AG09309 (cell line): ENCODE results near the gene AKR1D1.
"Not testable (repeated sequence)": the region's sequence is repeated elsewhere in the genome, so short reads cannot be mapped to it uniquely, and the experiment has no call there.

ENCODE experiments used
- DNase-seq: peaks from one replicate; pipeline ENCODE4 v3.0.0-alpha.2; 2010; ENCODE audit warnings: low read depth
- H3K4me3 ChIP-seq: 2 replicates; pipeline ENCODE4 v1.5.1; 2011; ENCODE audit warnings: mild to moderate bottlenecking, low read depth, low read length, moderate library complexity; ENCODE audit not compliant: control insufficient read depth
- CTCF ChIP-seq: IDR thresholded peaks from 2 replicates; pipeline ENCODE4 v1.5.1; 2011; ENCODE audit warnings: mild to moderate bottlenecking, low read depth, low read length, inconsistent platforms; ENCODE audit not compliant: insufficient read depth, control insufficient read depth; ENCODE audit errors: missing control alignments

Gene AKR1D1

GRCh38 chr7:138052696-138053095 is 23.6 kb upstream of the AKR1D1 start:
- no peak for TF ChIP-seq CTCF
- H3K4me3 ChIP-seq = no peak overlapping the region
- DNase-seq = no peak

DNA sequence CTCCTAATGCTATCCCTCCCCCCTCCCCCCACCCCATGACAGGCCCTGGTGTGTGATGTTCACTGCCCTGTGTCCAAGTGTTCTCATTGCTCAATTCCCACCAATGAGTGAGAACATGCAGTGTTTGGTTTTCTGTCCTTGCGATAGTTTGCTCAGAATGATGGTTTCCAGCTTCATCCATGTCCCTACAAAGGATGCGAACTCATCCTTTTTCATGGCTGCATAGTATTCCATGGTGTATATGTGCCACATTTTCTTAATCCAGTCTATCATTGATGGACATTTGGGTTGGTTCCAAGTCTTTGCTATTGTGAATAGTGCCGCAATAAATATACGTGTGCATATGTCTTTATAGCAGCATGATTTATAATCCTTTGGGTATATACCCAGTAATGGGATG is 20.6 kb upstream of the AKR1D1 start:
- not testable (repeated sequence) for DNase-seq, H3K4me3 ChIP-seq

GRCh38 chr7:138063400-138063799 is 12.9 kb upstream of the AKR1D1 start:
- DNase-seq = no peak
- no peak overlapping the region for H3K4me3 ChIP-seq
- no peak for TF ChIP-seq CTCF

- DNase-seq = peak; percentile 25
- H3K4me3 ChIP-seq = no peak overlapping the region
- TF ChIP-seq CTCF = no peak
These were observed 11.4 kb upstream of the AKR1D1 start for GRCh38 chr7:138064856-138065357.

GRCh38 chr7:138065827-138066226 is 10.4 kb upstream of the AKR1D1 start:
- DNase-seq = no peak

GRCh38 chr7:138066954-138067394 is 9.3 kb upstream of the AKR1D1 start:
- no peak overlapping the region for H3K4me3 ChIP-seq
- TF ChIP-seq CTCF = no peak

More at GRCh38 chr7:138065827-138066226, 10.4 kb upstream of the AKR1D1 start:
- no peak overlapping the region for H3K4me3 ChIP-seq
- no peak for TF ChIP-seq CTCF

GRCh38 chr7:138067774-138068173 is 8.5 kb upstream of the AKR1D1 start:
- no peak for DNase-seq
- TF ChIP-seq CTCF = no peak
- no peak overlapping the region for H3K4me3 ChIP-seq

More at GRCh38 chr7:138066954-138067394, 9.3 kb upstream of the AKR1D1 start:
- DNase-seq = no peak

- no peak for DNase-seq
- TF ChIP-seq CTCF = no peak
- H3K4me3 ChIP-seq = no peak overlapping the region
These were observed 5.4 kb upstream of the AKR1D1 start for GRCh38 chr7:138070908-138071307.
